Embryonic facial prominence (tissue), 1 donor: Measurements from ENCODE around the gene BCO2.
"Not testable (repeated sequence)": the region's sequence is repeated elsewhere in the genome, so short reads cannot be mapped to it uniquely, and the experiment has no call there.

ENCODE experiments used
- DNase-seq: peaks from one replicate; pipeline ENCODE4 v3.0.0-alpha.2; 2016; ENCODE audit errors: extremely low spot score

The BCO2 gene

GRCh38 chr11:112166562-112166961, 8.8 kb upstream of the BCO2 start:
- no peak for DNase-seq

- no peak for DNase-seq
Measured at GRCh38 chr11:112167145-112167544, 8.2 kb upstream of the BCO2 start, which contains the start of gene TEX12. TSS of gene TEX12 (plus strand) at chr11:112167372. CDS start at chr11:112169269, 1,897 bp downstream.

DNA sequence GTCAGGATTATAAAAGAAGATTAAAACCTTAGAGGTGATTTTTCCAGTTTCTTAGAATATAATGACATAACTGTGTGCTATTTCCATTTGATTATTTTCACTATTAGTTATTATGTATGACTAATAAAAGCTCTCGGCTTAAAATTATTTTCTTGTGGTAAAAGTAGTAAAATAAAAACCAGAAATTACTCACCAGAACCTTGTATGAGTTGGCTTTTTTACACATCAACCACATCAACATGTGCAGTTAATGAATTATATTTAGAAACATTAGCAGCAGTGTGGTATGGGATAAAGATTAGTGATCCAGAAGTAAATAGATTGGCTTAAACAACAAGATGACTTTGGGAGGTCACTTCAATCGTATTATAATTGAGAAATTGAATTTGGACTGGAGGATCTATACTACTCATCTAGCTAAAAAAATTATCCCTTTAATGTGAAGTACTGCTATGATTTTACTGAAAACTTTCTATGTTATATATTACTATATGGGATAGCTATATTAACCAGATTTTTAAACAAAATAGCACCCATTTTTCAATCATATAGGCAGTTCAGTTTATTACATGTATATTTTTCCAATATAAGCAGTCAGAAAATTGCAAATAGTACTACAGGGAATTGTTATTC, 2.8 kb upstream of the BCO2 start:
- DNase-seq: no peak

DNA sequence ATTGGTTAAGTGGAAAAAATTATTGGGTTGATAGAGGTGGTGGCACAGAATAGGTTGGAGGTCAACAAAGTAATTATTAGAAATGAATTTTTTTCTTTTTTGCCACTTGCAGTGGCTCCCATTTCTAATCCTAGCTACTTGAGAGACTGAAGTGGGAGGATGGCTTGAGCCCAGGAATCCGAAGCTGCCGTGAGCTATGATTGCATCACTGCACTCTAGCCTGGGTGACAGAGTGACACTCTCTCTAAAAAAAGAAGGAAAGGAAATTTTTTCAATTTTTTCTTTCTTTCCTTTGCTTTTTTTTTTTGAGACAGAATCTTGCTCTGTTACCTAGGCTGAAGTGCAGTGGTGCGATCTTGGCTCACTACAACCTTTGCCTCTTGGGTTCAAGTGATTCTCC, 2.2 kb upstream of the BCO2 start:
- no peak for DNase-seq

- no peak for DNase-seq
Measured at GRCh38 chr11:112175599-112175952, 264 bp downstream of the BCO2 start.

DNA sequence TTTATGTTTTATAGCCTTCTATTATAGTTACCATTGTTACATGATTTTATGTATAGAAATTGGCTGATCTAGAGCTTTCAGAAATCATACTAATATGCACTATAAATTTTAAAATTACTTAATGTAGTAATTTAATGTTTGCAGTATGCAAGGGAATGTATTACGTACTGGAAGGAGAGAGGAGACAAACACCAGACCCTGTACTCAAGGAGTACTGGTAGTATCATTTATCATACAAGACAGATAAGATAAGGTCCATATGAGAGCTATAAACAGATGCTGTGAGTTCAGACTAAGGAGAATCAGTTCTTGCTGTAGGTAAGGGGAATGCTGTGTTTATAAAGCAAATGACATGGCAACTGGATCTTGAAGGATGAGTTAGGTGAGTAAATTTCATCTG, 765 bp downstream of the BCO2 start:
- peak; percentile 13 for DNase-seq

- DNase-seq: no peak
Measured at GRCh38 chr11:112177589-112177988, 2.3 kb downstream of the BCO2 start.

GRCh38 chr11:112178428-112178827, 3.1 kb downstream of the BCO2 start:
- no peak for DNase-seq

- no peak for DNase-seq
Measured at GRCh38 chr11:112178936-112179335, 3.6 kb downstream of the BCO2 start.

DNA sequence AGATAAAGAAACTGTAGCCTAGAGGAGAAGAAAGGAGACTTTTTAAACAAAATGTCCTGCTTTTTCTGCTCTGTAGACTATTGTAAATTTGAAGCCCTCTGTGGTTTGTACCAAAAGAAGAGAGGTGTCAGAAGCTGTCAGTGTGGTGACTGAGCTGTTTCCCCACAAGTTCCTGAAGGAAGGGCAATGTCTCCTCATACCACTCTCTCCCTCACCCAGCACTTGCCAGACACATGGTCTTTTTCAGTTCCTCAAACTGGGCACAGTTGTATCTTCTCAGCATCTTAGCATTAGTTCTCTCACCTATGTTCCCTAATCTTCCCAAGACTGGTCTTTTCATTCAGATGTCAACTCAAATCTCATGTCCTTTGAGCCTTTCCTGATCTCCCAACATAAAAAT, 4.3 kb downstream of the BCO2 start:
- DNase-seq: no peak

GRCh38 chr11:112182867-112183266, 7.6 kb downstream of the BCO2 start:
- DNase-seq: no peak

DNA sequence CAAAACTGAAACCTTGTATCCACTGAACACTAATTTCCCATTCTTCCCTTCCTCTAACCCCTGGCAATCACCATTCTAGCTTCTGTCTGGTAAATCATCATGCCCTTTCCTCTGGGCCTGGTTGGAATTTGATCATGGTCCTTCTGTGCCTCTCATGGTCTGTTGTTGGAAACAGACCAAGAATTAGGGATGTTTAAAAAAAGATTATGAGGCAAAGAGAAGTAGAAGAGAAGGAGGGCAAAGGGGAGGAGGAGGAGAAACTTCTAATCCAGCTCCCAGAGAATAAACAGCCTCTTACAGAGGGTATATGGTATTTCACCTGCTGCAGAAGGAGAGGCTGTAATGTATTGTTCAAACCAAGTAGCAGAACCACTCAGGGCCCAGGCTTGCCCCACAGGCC, 10.6 kb downstream of the BCO2 start:
- no peak for DNase-seq

DNA sequence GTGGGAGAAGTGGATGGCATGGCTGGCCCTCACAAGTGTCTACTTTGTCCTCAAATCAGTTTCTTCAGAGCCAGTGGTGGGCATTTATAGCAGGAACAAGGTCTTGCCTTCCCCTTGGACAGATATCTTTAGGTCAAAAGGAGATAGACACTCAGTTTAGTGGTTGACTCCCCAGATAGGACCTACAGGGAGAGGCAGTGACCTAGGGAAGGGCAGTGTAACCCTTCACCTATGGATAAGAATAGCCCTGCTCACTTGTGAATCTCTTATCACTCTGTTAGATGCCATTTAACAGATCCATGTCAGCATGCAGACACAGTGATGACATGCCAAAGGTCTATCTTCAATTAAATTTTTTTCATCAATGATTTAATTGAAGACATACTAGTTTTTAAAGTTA, 11.0 kb downstream of the BCO2 start:
- DNase-seq: no peak

DNA sequence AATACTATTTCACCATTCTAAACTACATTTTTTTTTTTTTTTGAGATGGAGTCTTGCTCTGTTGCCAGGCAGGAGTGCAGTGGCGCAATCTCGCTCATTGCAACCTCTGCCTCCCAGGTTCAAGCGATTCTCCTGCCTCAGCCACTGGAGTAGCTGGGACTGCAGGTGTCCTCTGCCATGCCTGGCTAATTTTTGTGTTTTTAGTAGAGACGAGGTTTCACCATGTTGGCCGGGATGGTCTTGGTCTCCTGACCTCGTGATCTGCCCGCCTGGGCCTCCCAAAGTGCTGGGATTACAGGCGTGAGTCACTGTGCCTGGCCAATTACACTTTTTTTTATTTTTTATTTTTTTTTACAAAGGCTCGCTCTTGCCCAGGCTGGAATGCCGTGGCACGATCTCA, 19.8 kb downstream of the BCO2 start:
- not testable (repeated sequence) for DNase-seq

DNA sequence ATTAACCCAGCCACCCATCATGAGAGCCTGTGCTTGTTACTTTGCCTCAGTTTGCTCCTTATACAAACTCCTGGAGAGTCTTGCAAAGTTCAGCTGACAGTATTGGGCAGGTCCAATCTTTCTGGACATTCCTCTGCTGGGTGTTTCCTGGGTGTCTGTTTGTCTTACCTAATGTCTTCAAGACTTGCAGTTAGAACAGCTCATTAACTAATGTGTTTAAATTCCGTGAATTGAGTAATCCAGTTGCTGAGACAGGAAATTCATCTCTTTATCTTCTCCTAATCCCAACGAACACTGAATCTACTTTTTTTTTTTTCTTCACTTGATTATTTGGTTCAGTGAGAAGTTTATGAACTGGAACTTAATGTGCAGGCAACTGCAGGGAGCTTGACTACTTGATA, 20.6 kb downstream of the BCO2 start:
- no peak for DNase-seq

GRCh38 chr11:112196519-112197087, 21.3 kb downstream of the BCO2 start:
- DNase-seq: no peak

DNA sequence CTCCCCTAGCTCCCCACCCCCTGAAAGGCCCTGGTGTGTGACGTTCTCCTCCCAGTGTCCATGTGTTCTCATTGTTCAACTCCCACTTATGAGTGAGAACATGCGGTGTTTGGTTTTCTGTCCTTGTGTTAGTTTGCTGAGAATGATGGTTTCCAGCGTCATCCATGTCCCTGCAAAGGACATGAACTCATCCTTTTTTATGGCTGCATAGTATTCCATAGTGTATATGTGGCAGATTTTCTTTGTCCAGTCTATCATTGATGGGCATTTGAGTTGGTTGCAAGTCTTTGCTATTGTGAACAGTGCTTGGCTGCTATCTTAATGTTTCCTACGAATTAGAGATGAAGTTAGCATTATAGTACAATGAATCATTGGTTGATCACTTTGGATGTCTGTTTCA, 23.8 kb downstream of the BCO2 start:
- DNase-seq: not testable (repeated sequence)

GRCh38 chr11:112200252-112200651, 24.9 kb downstream of the BCO2 start:
- DNase-seq: no peak

DNA sequence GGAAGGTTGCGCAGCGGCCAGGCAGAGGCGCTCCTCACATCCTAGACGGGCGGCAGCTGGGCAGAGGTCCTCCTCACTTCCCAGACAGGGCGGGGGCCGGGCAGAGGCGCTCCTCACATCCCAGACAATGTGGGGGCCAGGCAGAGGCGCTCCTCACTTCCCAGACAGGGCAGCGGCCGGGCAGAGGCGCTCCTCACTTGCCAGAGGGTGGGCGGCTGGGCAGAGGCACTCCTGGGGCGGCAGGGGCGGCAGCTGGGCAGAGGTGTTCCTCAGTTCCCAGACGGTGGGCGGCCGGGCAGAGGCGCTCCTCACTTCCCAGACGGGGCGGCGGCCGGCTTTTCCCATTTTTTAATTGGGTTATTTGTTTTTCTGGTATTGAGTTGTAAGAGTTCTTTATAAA, 30.8 kb downstream of the BCO2 start:
- no peak for DNase-seq

DNA sequence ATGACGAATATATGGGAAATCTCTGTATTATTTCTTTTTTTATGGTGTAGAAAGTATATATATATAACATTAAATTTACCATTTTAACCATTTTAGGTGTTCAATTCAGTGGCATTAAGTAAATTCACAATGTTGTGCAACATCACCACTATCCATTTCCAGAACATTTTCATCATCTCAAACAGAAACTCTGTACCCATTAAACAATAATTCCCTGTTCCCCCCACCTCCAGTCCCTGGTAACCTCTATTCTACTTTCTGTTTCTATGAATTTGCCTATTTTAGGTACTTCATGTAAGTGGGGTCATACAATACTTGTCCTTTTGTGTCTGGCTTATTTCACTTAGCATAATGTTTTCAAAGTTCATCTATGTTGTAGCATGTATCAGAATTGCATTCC, 35.6 kb downstream of the BCO2 start:
- DNase-seq: no peak

DNA sequence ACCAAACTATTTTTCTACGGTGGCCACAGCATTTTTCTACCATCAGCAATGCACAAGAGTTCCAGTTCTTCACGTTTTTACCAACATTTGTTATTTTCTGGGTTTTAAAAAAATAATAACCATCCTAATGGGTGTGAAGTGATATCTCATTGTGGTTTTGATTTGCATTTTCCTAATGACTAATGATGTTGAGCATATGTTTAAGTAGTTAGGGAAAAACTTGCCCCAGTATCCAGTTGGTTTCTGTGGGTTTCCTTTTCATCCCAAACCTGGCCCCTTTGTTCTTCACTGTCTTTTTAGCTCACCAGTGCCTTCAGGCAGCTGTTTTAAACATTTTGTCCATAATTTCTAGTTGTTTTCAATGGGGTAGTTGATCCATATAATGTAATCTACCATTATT, 36.2 kb downstream of the BCO2 start:
- no peak for DNase-seq

- no peak for DNase-seq
Measured at GRCh38 chr11:112212290-112212689, 37.0 kb downstream of the BCO2 start.

- DNase-seq: no peak
Measured at GRCh38 chr11:112212710-112213109, 37.4 kb downstream of the BCO2 start.

DNA sequence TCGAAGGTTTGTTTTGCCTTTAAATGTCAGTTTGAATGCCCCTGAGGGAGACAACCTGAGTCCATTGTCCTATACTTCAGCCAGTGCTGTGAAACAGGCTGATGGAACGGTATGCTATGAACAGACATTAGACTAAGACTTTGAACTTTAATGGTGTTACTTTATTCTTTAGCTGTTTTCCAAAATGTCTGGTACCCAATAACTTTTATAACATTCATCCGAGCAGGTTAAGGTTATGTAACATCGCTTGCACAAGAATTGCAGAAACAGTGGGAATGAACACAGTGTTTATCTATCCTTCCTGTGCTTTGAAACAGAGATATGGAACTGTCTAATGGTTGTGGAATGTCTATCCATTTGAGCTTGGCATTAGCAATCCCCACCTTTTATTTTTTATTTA, 38.4 kb downstream of the BCO2 start:
- DNase-seq: no peak
